IPS DF 19.7 (cell line): ENCODE measurements around the gene SFSWAP.
"Not testable (repeated sequence)": the region's sequence is repeated elsewhere in the genome, so short reads cannot be mapped to it uniquely, and the experiment has no call there.

Experiments
- DNase-seq: peaks from one replicate; pipeline ENCODE4 v3.0.0-alpha.2; 2013; ENCODE audit warnings: low read depth, low spot score

Gene SFSWAP

GRCh38 chr12:131710464-131711457, at the start of gene SFSWAP:
SFSWAP (plus strand) TSS chr12:131711090; CDS start chr12:131711230, 140 bp downstream.
- no peak for DNase-seq

- not testable (repeated sequence) for DNase-seq
Measured at GRCh38 chr12:131661170-131661985, 49.5 kb upstream of the SFSWAP start.

GRCh38 chr12:131661986-131662288, 49.0 kb upstream of the SFSWAP start:
- DNase-seq, result not testable (repeated sequence)

- DNase-seq, result not testable (repeated sequence)
Measured at GRCh38 chr12:131662346-131662745, 48.5 kb upstream of the SFSWAP start.

- DNase-seq, result not testable (repeated sequence)
Measured at GRCh38 chr12:131665666-131666065, 45.2 kb upstream of the SFSWAP start.

GRCh38 chr12:131666486-131666885, 44.4 kb upstream of the SFSWAP start:
- not testable (repeated sequence) for DNase-seq

- DNase-seq, result not testable (repeated sequence)
Measured at GRCh38 chr12:131666978-131667601, 43.8 kb upstream of the SFSWAP start.

GRCh38 chr12:131671276-131671675, 39.6 kb upstream of the SFSWAP start:
- no peak for DNase-seq

- no peak for DNase-seq
Measured at GRCh38 chr12:131671871-131672270, 39.0 kb upstream of the SFSWAP start.

GRCh38 chr12:131672311-131672940, 38.5 kb upstream of the SFSWAP start:
- no peak for DNase-seq

GRCh38 chr12:131672941-131673887, 37.7 kb upstream of the SFSWAP start:
- DNase-seq, result no peak

GRCh38 chr12:131673888-131674257, 37.0 kb upstream of the SFSWAP start:
- no peak for DNase-seq

- DNase-seq, result no peak
Measured at GRCh38 chr12:131674373-131674772, 36.5 kb upstream of the SFSWAP start.

GRCh38 chr12:131675126-131676080, 35.5 kb upstream of the SFSWAP start:
- no peak for DNase-seq

- no peak for DNase-seq
Measured at GRCh38 chr12:131676544-131676943, 34.3 kb upstream of the SFSWAP start.

GRCh38 chr12:131677067-131677466, 33.8 kb upstream of the SFSWAP start:
- DNase-seq, result not testable (repeated sequence)

- no peak for DNase-seq
Measured at GRCh38 chr12:131677699-131678098, 33.2 kb upstream of the SFSWAP start.

- not testable (repeated sequence) for DNase-seq
Measured at GRCh38 chr12:131678389-131679181, 32.3 kb upstream of the SFSWAP start.
